ENCODE measurements around the gene PRKN.

DNA sequence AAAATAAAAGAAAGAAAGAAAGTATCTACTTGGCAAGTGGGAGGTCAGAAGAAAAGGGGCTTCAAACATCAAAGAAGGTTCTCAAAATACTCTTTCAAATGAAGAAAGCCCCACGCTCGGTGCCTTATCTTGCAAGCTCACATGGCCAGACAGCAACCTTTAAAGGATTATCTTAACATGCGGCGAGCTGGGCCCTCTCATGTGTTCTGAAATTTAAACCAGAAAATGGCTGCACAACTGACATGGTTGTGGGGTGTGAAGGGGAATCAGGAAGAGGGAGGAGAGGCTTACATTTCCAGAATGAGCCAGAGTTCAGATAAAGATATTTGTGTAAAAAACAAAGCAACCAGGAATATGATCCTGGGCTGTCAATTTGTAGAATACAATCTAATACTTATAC lies 363.1 kb downstream of the PRKN start:
- TF ChIP-seq CTCF (IDR thresholded peaks at IDR 0.05 in 8 of 11, conservative IDR thresholded peaks at IDR 0.05 in 3 of 11) (no peak), POLR2A (IDR thresholded peaks at IDR 0.05) (no peak), POLR2AphosphoS5 (IDR thresholded peaks at IDR 0.05) (no peak)
